Medulla oblongata (tissue), 1 donor: Measurements from ENCODE around the gene CIPC.

Experiments
- DNase-seq: peaks from one replicate; pipeline ENCODE4 v3.0.0-alpha.2; 2015; ENCODE audit errors: extremely low spot score

The CIPC gene

DNA sequence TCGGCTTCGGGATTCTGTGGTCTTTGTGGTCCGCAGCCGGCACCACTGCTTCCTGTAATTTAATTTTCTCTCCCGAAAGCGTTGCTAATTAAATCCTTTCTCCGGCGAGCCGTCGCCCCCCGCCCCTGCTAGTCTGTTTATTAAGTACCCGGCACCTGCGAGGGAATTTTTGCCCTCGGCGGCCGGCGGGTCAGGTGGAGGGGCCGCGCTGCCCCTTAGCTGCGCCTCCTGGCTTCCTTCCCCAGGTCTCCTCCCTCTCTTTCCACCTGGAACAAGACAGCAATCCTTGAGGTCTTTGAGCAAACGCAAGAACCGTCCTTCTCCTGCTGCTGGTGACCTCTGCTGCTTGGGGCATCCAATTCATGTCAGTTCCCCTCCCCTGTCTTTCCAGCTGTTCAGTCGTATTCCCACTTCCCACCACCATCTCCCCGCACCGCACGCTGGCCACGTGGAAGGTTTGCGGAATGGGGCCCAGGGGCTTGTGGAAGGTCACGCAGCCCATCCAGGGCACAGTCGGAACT is 27.3 kb downstream of the CIPC start:
- no peak for DNase-seq

DNA sequence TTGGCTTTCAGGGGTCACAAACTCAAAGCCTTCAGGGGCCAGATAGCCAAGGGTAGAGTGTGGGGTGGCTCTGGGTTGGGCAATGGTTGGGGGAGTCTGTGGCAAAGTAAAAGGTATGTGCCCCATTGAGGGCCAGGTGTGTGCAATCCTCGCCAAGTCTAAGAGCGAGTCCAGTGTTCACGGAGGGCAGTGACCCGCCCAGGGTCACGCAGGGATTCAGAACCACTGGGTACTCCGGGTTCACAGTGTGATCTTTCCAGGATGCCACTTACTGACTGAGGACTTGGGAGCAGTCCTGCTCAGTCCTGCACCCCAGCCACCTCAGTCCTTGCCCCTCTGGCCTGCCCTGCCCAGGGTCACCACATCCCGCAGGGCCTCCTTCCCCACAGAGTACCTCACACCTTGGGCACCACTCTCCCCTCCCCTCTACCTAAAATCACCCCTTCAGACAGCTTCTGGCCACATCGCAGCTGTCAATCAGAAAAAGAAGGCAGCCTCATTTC is 27.8 kb downstream of the CIPC start:
- DNase-seq: no peak

DNA sequence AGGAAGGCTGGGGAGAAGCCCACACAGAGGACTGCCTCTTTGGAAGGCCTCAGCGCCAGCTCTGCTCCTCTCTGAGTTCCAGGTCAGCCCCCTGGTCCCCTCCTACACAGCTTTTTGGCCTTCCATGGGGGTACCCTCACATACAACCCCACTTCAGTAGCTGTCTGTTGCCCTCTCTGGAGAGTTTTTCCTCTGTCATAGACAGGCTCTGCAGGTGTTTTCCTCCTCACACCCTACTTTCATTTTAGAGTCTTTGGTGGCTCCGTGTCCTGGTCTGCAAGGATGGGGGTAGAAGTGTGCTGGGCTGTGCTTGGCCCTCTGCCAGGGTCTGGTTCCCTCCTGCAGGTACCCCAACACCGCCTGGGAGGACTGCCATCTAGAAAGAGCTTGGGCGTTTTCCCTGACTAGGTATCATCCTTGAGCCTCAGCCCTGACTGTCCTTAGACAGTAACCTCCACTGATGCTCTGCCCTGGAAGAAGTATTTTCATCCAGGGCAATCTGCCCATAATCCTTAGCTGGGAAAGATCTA is 28.5 kb downstream of the CIPC start:
- DNase-seq: no peak

DNA sequence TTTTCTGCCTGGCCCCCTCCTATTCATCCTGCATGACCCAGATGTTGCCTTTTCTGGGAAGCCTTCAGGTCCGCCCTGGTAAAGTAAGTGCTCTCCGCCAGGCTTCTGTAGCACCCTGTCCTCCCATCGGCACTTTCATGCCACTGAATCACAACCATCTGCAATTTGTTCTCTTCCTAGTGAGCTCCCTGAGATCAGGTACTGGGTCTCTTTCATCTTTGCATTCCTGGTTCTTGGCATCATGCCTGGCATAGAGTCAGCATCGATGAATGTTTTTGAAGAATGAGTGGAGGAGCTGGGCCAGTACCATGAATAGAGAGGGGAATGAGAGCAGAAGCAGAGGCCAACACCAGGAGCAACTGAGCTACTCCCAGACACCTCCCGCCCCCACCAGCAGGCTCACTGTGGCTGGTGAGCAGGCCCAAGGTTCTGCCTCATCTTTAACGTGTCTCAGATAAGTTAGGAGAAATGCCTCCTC is 30.4 kb downstream of the CIPC start:
- no peak for DNase-seq

DNA sequence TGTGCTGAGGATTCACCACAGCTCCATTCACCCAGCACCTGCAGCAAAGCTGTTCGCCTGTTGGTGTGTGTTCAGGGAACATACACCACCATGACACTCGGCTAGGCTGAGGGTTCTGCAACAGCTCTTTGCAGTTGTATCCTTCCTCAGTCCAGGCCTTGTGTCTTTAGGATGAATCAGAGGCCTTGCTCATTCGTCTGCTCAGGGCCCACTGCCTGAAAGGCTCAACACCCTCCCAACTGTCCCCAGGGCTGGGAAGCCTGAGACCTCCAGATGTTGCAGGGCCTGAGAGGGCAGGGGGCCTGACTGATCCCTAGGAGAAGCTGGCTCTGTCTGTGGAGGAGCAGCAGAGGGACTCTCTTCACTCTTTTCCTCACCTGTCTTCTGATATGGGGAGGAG is 32.3 kb downstream of the CIPC start:
- no peak for DNase-seq

- no peak for DNase-seq
These were observed 33.1 kb downstream of the CIPC start for GRCh38 chr14:77131206-77131605.

GRCh38 chr14:77131871-77132486 is 33.9 kb downstream of the CIPC start:
- no peak for DNase-seq

GRCh38 chr14:77133720-77134338 is 35.8 kb downstream of the CIPC start:
- DNase-seq: no peak

DNA sequence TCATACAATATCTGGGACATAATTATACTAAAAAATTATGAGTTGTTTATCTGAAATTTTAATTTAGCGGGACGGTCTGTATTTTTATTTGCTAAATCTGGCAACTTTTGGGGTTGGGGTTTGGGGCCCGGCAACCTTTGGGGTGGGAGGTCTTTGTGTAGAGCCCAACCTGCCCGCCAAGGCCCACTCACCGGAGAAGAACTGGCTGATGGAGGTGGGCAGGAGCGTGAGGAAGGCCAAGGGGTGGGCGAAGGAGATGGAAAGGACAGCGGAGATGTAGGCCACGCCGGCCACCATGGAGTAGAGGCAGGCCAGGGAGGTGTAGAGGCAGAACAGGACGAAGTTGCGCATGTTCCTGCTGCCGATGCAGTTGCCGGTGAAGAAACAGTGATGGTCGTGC is 41.0 kb downstream of the CIPC start:
- DNase-seq: no peak

GRCh38 chr14:77139540-77140358 is 41.7 kb downstream of the CIPC start:
- DNase-seq: no peak

- DNase-seq: no peak
These were observed 42.5 kb downstream of the CIPC start for GRCh38 chr14:77140359-77141213.

GRCh38 chr14:77141214-77142004 is 43.4 kb downstream of the CIPC start, which contains the start of gene ZDHHC22:
TSS of gene ZDHHC22 (minus strand) at chr14:77141791. CDS start at chr14:77139738, 2,053 bp downstream.
- DNase-seq: peak; percentile 50

GRCh38 chr14:77142005-77142800 is 44.1 kb downstream of the CIPC start:
- no peak for DNase-seq

DNA sequence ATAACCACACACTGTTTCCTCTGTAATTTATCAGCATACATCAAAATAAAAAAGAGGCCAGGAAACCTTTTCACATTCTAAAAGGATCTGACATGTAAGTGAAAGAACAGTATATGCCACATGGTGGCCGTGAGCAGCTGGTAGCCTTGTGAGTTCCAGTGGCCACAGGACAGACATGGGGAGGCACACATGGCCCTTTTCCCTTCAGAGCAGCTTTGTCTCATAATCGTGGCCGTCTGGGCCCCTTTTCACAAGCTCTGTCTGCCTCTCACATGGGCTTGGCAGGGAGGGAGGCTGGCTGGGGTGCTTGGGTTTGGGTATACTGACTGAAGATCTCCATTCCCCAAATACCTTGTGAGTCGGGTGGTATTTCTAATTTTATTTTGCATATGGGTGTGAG is 45.0 kb downstream of the CIPC start:
- DNase-seq: peak; percentile 22

DNA sequence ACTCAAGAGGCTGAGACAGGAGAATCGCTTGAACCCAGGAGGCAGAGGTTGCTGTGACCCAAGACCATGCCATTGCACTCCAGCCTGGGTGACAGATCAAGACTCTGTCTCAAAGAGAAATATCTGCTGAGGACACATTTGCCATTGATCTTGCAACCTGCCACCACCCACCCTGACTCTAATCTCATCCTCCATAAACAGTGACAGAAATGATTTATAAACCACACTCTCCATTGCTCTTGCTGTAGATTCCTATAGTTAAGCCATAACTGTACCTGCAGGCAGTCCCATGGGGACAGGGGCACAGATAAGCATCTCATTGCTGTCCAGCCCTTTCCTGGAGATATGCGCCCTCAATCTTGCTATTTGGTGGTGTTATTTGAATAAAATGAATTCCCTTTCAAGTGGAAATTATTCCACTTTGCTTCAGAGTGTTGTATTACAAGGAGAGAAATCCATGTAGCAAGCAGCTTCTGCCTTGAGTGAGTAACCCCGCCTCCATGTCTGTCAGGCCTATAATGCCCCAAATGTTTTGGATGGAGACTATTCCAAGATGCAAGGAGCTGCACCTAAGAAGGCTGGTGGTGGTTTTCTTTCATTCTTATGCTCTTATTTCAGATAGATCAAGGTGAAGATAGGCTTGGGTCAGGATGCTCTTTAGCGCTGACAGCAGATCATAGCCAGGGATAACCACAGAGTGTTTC is 46.5 kb downstream of the CIPC start:
- DNase-seq: no peak

GRCh38 chr14:77145975-77146740 is 48.1 kb downstream of the CIPC start:
- DNase-seq: no peak

DNA sequence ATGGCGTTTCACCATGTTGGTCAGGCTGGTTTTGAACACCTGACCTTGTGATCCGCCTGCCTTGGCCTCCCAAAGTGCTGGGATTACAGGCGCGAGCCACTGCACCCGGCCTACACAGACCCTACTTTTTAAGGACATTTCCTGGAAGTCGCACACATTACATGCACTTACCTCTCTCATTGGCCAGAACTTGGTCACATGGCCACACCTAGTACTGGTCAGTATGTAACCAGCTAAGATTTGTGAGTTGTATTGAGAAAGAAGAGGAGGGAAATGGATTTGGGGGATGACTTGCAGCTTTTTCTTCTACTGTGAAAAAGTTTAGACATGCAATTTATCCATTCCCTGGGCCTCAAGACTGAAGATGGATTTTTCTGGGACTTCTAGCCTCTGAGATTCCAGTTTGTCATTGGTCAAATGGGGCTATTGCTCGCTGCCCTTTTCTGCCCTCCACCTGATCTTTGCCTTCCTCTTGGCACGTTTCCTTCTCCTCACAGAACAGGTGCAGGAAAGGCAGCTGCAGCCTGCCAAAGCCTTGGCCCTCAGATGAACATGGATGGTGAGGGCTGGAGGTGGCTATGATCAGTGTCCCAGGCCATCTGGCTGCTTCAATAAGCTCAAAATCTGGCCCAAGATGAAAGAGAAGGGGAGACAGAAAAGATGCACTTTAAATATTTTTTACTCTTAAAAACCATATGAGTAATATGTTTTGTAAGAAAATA is 50.6 kb downstream of the CIPC start:
- no peak for DNase-seq
